ENCODE measurements around the gene NAV2.

- no peak for TF ChIP-seq CTCF (IDR thresholded peaks at IDR 0.05; ENCODE audit: low read depth, low read length)
- no peak for TF ChIP-seq POLR2A (IDR thresholded peaks at IDR 0.05; ENCODE audit: extremely low read depth, insufficient read length)
- TF ChIP-seq MAX (IDR thresholded peaks at IDR 0.05; ENCODE audit: low read depth, low read length), result no peak
These were observed 262.9 kb downstream of the NAV2 start for GRCh38 chr11:19975414-19975990.

Data from NB4 (cell line).